NCI-H2196 treated with DMSO at 0.1 percent for 48 hours (cell line): ENCODE data around the gene RIMKLB.
"Not testable (repeated sequence)": the region's sequence is repeated elsewhere in the genome, so short reads cannot be mapped to it uniquely, and the experiment has no call there.

Source experiments
- DNase-seq: peaks from one replicate; lab custom pipeline; 2025; ENCODE audit not compliant: unreplicated experiment; lab: John Stamatoyannopoulos, UW

RIMKLB gene

DNA sequence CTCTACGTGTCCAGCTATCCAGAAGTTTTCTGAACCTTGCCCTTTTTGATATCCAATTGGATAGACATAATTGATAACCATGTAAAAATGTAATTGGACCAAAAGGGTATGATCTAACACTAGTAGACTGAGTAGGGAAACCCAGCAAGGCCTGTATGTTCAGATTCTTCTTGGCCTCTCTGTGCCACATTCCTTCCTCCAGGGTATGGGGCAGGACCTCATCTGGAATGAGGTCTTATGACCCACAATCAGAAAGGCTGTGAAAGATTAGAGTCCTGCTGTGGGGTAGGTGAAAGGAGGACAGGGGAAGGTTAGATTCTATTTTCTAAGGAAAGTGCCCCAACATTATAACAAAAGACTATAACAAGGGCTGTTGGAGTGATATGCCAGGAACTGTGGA is 73.3 kb downstream of the RIMKLB start:
- no peak for DNase-seq

- no peak for DNase-seq
Measured at GRCh38 chr12:8773461-8773860, 75.7 kb downstream of the RIMKLB start.

DNA sequence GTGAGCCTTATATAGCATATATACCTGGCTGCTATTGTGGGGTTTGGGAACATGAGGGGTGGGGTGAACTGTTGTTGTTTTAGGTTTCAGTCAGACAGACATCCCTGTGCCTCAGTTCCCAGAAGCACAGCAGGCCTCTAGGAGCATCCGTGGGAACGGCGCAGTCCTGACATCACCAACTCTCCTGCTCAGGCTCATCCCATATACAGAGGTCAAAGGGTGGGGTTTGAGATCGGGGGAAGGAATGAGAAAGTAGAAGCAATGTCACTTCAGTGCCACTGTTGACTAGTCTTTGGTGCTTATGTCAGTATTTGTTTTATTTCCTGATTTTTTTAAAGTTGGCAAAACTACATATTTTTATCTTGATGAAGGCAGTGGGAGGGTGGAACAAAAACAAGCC is 81.5 kb downstream of the RIMKLB start:
- no peak for DNase-seq

- no peak for DNase-seq
Measured at GRCh38 chr12:8779862-8780261, 82.1 kb downstream of the RIMKLB start.

- no peak for DNase-seq
Measured at GRCh38 chr12:8780389-8780788, 82.6 kb downstream of the RIMKLB start.

DNA sequence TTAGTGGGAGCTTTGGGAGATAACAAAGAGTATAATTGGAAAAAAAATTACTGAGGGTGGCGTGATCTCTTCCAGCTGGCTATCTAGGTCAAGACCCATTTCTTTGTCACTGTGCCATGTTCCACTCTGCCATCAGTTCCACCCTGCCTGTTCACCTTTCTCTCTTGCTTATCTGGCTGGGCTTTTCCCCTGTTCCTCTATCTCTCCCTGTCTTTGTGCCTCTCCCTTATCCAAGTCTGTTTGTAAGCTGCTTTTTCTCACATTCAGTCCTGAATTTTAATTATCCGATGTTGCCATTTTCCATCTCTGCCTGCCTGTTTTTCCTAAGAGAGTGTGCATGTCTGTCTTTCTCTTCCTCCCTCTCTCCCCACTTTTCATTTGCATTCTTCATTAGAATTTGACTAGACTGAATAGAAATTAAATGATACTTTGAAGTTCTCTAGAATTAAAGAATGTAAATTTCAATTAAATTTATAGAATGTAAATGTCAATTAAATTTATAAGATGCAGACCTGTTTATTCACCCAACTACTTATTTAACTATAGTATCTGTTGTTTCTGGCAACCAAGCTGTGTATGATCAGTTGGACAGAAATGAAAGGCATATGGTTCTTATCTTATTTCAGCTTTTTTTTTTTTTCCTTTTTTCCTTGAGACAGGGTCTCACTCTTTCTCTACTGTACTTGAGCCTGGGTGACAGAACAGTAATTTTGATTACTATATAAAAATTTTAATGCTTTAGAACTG is 83.8 kb downstream of the RIMKLB start:
- no peak for DNase-seq

DNA sequence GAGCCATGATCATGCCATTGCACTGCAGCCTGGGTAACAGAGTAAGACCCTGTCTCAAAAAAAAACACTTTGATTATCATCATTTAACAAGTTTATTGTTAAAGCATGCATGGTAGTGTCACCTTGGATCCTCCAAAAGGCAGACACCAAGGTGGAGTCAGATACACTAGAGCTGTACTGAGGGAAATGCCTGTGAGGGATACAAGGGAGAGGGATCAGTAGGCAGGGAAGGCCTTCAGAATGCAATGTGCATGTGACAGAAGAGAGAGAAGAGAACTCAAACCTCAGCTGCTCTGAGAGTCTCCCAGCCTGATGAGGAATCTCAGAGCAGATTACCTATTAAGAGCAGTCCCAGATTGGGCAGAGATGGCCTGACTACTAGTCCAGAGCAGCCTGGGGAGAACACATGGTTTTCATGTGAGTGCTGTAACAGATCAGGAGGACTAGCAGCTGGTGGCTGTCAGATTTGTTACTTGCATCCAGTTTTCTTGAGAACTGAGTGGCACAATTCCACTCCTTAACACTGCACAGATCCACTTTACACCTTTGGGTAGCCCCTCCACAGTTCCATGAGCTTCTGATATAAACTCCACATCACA is 86.6 kb downstream of the RIMKLB start:
- no peak for DNase-seq

DNA sequence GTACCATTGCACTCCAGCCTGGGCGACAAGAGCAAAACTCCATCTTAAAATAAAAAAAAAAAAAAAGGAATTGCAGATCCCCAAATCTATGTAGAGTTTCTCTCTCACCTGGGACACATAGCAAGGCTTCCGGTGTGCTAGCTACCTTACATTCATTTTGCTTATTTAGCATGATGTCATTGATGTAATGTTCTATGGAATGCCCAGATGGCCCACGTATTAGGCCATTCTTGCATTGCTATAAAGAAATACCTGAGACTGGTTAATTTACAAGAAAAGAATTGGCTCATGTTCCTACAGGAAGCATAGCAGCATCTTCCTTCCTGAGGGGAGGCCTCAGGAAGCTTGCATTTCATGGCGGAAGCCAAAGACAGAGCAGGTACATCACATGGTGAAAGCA is 87.7 kb downstream of the RIMKLB start:
- no peak for DNase-seq

GRCh38 chr12:8787206-8787605 is 89.4 kb downstream of the RIMKLB start:
- DNase-seq: not testable (repeated sequence)

- DNase-seq: not testable (repeated sequence)
Measured at GRCh38 chr12:8788706-8789105, 90.9 kb downstream of the RIMKLB start.

GRCh38 chr12:8789341-8790013 is 91.7 kb downstream of the RIMKLB start:
- DNase-seq: not testable (repeated sequence)

DNA sequence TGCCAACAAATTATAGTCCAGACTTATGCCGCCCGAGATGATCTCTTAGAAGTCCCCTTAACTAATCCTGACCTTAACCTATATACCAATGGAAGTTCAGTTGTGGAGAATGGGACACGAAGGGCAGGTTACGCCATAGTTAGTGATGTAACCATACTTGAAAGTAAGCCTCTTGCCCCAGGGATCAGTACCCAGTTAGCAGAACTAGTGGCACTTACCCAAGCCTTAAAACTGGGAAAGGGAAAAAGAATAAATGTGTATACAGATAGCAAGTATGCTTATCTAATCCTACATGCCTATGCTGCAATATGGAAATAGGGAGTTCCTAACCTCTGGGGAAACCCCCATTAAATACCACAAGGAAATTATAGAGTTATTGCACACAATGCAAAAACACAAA is 95.4 kb downstream of the RIMKLB start:
- not testable (repeated sequence) for DNase-seq

- not testable (repeated sequence) for DNase-seq
Measured at GRCh38 chr12:8794611-8795010, 96.8 kb downstream of the RIMKLB start.

DNA sequence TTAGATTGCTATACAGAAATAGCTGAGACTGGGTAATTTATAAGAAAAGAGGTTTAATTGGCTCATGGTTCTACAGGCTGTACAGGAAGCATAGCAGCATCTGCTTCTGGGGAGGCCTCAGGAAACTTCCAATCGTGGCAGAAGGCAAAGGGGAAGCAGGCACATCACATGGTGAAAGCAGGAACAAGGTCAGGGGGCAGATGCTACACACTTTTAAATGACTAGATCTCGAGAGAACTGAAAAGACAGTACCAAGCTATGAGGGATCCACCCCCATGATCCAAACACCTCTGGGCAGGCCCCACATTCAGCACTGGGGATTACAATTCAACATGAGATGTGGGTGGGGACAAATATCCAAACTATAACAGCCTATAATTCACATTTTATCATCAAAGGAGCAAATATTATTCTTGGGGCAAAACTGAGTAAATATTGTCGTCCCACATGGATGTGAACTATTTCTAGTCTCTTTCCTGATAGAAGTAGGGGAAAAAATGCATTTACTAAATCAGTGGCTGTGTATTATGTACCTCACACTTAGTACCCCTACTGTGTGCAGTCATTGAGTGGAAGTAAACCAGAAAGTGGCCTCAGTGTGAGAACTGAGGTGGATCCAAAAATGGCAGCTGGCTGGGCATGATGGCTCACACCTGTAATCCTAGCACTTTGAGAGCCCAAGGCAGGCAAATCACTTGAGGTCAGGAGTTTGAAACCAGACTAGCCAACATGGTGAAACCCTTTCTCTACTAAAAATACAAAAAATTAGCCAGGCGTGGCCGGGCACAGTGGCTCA is 99.2 kb downstream of the RIMKLB start:
- DNase-seq: no peak

- DNase-seq: not testable (repeated sequence)
Measured at GRCh38 chr12:8801213-8801612, 103.4 kb downstream of the RIMKLB start.

GRCh38 chr12:8804833-8805232 is 107.0 kb downstream of the RIMKLB start:
- DNase-seq: not testable (repeated sequence)

- not testable (repeated sequence) for DNase-seq
Measured at GRCh38 chr12:8805487-8805886, 107.7 kb downstream of the RIMKLB start.

- DNase-seq: not testable (repeated sequence)
Measured at GRCh38 chr12:8807084-8807483, 109.3 kb downstream of the RIMKLB start.

GRCh38 chr12:8810112-8810511 is 112.3 kb downstream of the RIMKLB start:
- DNase-seq: not testable (repeated sequence)

DNA sequence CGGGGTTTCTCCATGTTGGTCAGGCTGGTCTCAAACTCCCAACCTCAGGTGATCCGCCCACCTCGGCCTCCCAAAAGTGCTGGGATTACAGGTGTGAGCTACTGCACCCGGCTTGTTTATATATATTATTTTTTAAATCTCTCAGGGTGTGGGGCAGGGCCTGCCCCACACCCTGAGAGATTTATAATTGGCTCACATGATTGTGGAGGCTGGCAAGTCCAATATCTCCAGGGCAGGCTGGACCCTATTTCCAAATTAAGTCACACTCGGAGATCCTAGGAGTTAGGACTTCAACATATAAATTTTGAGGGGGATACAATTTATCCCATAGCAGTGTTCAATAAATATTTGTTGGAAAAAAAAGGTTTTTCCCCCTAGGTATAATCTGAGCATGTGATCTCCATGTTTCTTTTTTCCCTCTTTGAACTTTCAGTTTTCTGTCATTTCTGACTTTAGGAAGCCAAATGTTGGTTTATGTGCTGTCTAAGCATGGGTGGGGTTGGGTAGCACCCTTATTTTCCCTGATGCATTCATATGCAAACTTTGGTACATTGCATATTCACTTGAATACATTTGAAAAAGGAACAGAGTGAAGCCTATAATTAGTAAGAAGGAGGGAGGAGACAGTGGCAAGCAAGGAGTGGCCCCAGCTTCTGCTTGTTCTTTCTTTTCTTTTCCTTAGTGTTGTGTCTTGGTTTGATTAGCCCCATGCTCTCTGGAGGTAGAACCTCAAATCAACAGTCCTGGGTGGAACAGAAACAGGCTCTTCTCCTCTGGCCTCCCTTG is 116.0 kb downstream of the RIMKLB start:
- DNase-seq: no peak
